Retinal pigment epithelial cell (primary cell): Measurements from ENCODE around the gene HDAC6.
"Not testable (repeated sequence)": the region's sequence is repeated elsewhere in the genome, so short reads cannot be mapped to it uniquely, and the experiment has no call there.

Experiments
- DNase-seq: peaks from one replicate; pipeline ENCODE4 v3.0.0-alpha.2; 2010; ENCODE audit warnings: low read depth
- H3K4me3 ChIP-seq: 2 replicates; pipeline ENCODE4 v1.5.1; 2011; ENCODE audit warnings: mild to moderate bottlenecking, low read length, control low read depth, moderate library complexity
- TF ChIP-seq, protein P1 (sequence below): conservative IDR thresholded peaks from 2 replicates; pipeline ENCODE4 v1.5.1; 2011; ENCODE audit warnings: low read depth, low read length, control low read depth, inconsistent platforms

HDAC6 gene

GRCh38 chrX:48814722-48815121 is 12.9 kb downstream of the HDAC6 start:
- no peak for DNase-seq
- no peak overlapping the region for H3K4me3 ChIP-seq
- TF ChIP-seq, protein P1, sequence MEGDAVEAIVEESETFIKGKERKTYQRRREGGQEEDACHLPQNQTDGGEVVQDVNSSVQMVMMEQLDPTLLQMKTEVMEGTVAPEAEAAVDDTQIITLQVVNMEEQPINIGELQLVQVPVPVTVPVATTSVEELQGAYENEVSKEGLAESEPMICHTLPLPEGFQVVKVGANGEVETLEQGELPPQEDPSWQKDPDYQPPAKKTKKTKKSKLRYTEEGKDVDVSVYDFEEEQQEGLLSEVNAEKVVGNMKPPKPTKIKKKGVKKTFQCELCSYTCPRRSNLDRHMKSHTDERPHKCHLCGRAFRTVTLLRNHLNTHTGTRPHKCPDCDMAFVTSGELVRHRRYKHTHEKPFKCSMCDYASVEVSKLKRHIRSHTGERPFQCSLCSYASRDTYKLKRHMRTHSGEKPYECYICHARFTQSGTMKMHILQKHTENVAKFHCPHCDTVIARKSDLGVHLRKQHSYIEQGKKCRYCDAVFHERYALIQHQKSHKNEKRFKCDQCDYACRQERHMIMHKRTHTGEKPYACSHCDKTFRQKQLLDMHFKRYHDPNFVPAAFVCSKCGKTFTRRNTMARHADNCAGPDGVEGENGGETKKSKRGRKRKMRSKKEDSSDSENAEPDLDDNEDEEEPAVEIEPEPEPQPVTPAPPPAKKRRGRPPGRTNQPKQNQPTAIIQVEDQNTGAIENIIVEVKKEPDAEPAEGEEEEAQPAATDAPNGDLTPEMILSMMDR, result no peak

DNA sequence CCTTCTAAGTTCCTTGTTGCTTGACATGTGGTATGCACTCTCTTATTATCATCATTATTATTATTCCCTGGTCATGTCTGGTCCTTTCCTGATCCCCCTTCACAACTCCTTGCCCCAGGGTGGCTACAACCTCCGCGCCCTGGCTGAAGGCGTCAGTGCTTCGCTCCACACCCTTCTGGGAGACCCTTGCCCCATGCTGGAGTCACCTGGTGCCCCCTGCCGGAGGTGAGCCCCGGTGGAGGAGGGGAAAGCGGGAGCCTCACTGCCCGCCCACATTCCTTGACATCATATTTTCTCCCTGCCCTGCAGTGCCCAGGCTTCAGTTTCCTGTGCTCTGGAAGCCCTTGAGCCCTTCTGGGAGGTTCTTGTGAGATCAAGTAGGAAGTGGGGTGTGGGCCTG is 13.4 kb downstream of the HDAC6 start:
- TF ChIP-seq, protein P1, result no peak
- H3K4me3 ChIP-seq, result no peak overlapping the region
- no peak for DNase-seq

DNA sequence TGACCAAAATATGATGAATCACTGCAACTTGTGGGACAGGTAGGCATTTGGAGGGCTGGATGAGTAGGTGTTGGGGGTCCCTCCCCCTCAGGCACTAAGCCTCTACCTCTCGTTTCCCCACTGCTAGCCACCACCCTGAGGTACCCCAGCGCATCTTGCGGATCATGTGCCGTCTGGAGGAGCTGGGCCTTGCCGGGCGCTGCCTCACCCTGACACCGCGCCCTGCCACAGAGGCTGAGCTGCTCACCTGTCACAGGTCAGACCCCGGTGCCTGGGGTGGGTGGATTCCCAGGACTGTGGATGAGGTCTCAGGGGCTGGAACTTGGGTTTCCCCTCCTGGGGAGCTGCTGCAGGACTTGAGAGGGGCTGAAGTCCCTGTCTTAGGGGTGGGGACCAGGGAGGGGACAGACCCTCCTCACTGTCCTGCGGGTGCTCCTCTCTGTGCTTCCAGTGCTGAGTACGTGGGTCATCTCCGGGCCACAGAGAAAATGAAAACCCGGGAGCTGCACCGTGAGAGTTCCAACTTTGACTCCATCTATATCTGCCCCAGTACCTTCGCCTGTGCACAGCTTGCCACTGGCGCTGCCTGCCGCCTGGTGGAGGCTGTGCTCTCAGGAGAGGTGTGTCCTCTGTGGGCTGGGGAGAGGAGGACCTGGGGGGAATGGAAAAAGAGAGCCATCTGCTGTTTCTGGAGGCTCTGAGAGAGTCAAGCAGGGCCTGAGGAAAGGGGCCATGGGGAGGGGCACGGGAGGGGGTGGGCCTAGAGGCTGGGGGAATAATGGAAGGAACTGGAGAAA is 14.3 kb downstream of the HDAC6 start:
- no peak for DNase-seq
- TF ChIP-seq, protein P1, result no peak
- no peak overlapping the region for H3K4me3 ChIP-seq

GRCh38 chrX:48818098-48818497 is 16.2 kb downstream of the HDAC6 start:
- TF ChIP-seq, protein P1, result no peak
- no peak for DNase-seq

GRCh38 chrX:48818866-48819265 is 17.0 kb downstream of the HDAC6 start:
- TF ChIP-seq, protein P1, result no peak
- no peak overlapping the region for H3K4me3 ChIP-seq
- no peak for DNase-seq

More at GRCh38 chrX:48818098-48818497, 16.2 kb downstream of the HDAC6 start:
- H3K4me3 ChIP-seq, result no peak overlapping the region

DNA sequence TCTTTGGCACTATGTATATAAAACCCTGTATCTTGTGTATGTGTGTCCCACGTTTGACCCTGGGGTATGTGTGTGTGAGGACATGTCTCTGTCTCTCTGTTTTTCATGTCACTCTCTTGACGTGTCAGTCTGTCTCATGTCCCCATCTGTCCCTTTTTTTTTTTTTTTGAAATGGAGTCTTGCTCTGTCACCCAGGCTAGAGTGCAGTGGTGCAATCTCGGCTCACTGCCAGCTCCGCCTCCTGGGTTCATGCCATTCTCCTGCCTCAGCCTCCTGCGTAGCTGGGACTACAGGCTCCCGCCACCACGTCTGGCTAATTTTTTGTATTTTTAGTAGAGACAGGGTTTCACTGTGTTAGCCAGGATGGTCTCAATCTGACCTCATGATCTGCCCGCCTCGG is 17.5 kb downstream of the HDAC6 start:
- not testable (repeated sequence) for DNase-seq, H3K4me3 ChIP-seq

DNA sequence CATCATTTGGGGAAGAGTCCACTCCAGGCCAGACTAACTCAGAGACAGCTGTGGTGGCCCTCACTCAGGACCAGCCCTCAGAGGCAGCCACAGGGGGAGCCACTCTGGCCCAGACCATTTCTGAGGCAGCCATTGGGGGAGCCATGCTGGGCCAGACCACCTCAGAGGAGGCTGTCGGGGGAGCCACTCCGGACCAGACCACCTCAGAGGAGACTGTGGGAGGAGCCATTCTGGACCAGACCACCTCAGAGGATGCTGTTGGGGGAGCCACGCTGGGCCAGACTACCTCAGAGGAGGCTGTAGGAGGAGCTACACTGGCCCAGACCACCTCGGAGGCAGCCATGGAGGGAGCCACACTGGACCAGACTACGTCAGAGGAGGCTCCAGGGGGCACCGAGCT is 21.2 kb downstream of the HDAC6 start:
- TF ChIP-seq, protein P1, result no peak
- H3K4me3 ChIP-seq, result no peak overlapping the region
- no peak for DNase-seq
